GM19468 (cell line): Measurements from ENCODE around the gene AGRP.

Experiments used
- ATAC-seq: cut with Tn5 transposase; IDR thresholded peaks from one replicate; pipeline ENCODE4 v1.9.1; 2021; ENCODE audit warnings: mild to moderate bottlenecking, moderate library complexity, moderate number of reproducible peaks; ENCODE audit not compliant: unreplicated experiment; ENCODE audit errors: extremely low read depth

Gene AGRP

GRCh38 chr16:67446968-67447507, 36.3 kb downstream of the AGRP start:
- ATAC-seq = no peak

GRCh38 chr16:67445913-67446907, 37.1 kb downstream of the AGRP start:
- no peak for ATAC-seq

GRCh38 chr16:67445441-67445912, 37.9 kb downstream of the AGRP start:
- no peak for ATAC-seq

- ATAC-seq = no peak
Observed at GRCh38 chr16:67445126-67445426, 38.3 kb downstream of the AGRP start.

GRCh38 chr16:67444259-67445125, 38.9 kb downstream of the AGRP start:
- ATAC-seq = no peak

GRCh38 chr16:67443265-67443664, 40.1 kb downstream of the AGRP start:
- ATAC-seq = no peak

- ATAC-seq = no peak
Observed at GRCh38 chr16:67442581-67443255, 40.6 kb downstream of the AGRP start.

- no peak for ATAC-seq
Observed at GRCh38 chr16:67441907-67442306, 41.4 kb downstream of the AGRP start.

- ATAC-seq = no peak
Observed at GRCh38 chr16:67441271-67441753, 42.0 kb downstream of the AGRP start.

- no peak for ATAC-seq
Observed at GRCh38 chr16:67438824-67439393, 44.4 kb downstream of the AGRP start.

GRCh38 chr16:67438098-67438791, 45.1 kb downstream of the AGRP start:
- ATAC-seq = no peak

- no peak for ATAC-seq
Observed at GRCh38 chr16:67437513-67437912, 45.8 kb downstream of the AGRP start.

GRCh38 chr16:67436640-67437193, 46.6 kb downstream of the AGRP start:
- ATAC-seq = no peak

GRCh38 chr16:67435758-67436164, 47.6 kb downstream of the AGRP start:
- no peak for ATAC-seq

GRCh38 chr16:67433131-67433719, 50.1 kb downstream of the AGRP start:
- no peak for ATAC-seq
